Lung (tissue), 12 donors: Measurements from ENCODE around the gene KCNJ14. TPM values are rescaled to one million over a fixed set of nuclear protein-coding genes. Genes with fewer than 3 reads are reported as not detected.

ENCODE experiments used
- ATAC-seq: fragments of 200-7000 bp; cut with Tn5 transposase; one replicate; pipeline ENCODE4 v1.9.1; 2020; ENCODE audit warnings: moderate number of reproducible peaks; ENCODE audit not compliant: insufficient read depth, low FRiP score
- DNase-seq, 3 donors: peaks; one replicate each; pipeline ENCODE4 v3.0.0-alpha.2; 2013 to 2017
- H3K27ac ChIP-seq, 2 donors: one replicate each; pipeline ENCODE4 v1.5.1; 2013; ENCODE audit warnings: mild to moderate bottlenecking in 2 of 2, moderate library complexity in 2 of 2, control low read depth in 1 of 2, inconsistent platforms in 1 of 2, low read depth in 1 of 2, low read length in 1 of 2
- H3K27me3 ChIP-seq, 3 donors: one replicate each; pipeline ENCODE4 v1.5.1; 2013; ENCODE audit warnings: low read length in 2 of 3; ENCODE audit not compliant: control insufficient read depth in 3 of 3, insufficient read depth in 3 of 3
- H3K36me3 ChIP-seq, 4 donors: one replicate each; pipeline ENCODE4 v1.5.1; 2013; ENCODE audit warnings: low read length in 4 of 4, mild to moderate bottlenecking in 1 of 4, moderate library complexity in 1 of 4; ENCODE audit not compliant: control insufficient read depth in 4 of 4, insufficient read depth in 4 of 4
- H3K4me1 ChIP-seq, 5 donors: one replicate each; pipeline ENCODE4 v1.5.1; 2013; ENCODE audit warnings: low read length in 5 of 5, mild to moderate bottlenecking in 2 of 5, moderate library complexity in 1 of 5; ENCODE audit not compliant: control insufficient read depth in 5 of 5, insufficient read depth in 5 of 5
- H3K4me3 ChIP-seq: one replicate; pipeline ENCODE4 v1.5.1; 2013; ENCODE audit warnings: mild to moderate bottlenecking, control low read depth, moderate library complexity
- H3K9ac ChIP-seq, 2 donors: one replicate each; pipeline ENCODE4 v1.5.1; 2013; ENCODE audit warnings: low read length in 2 of 2, control low read depth in 1 of 2; ENCODE audit not compliant: insufficient read depth in 1 of 2
- H3K9me3 ChIP-seq, 4 donors: one replicate each; pipeline ENCODE4 v1.5.1; 2013; ENCODE audit warnings: low read length in 3 of 4, mild to moderate bottlenecking in 1 of 4, moderate library complexity in 1 of 4; ENCODE audit not compliant: control insufficient read depth in 4 of 4, insufficient read depth in 3 of 4
- CTCF ChIP-seq: IDR thresholded peaks from 2 replicates; pipeline ENCODE4 v1.5.1; 2012; ENCODE audit warnings: mild to moderate bottlenecking; ENCODE audit errors: control extremely low read depth, extremely low read depth
- WGBS, 2 donors: extraction: QIAGEN DNeasy Blood & Tissue Kit; methylation state at CpG; one replicate each; pipeline ENCODE4 v1.1.7; 2013; 5-methylcytosine and 5-hydroxymethylcytosine counted together
- polyA plus RNA-seq, 2 donors: library from polyadenylated mRNA; stranded (reverse); fragments of 200-250 nt; gene quantifications; one replicate each; pipeline ENCODE4 v1.2.1, GENCODE V29; 2013
- total RNA-seq, 2 donors: library from RNA; depleted of rRNA in 1 of 2; stranded (reverse); fragments of >200 nt in 1 of 2; gene quantifications; one replicate each; pipeline ENCODE4 v1.2.1, GENCODE V29; 2014 to 2021
- donor health status: control.
- donor health status: control.
- donor health status: Bipolar disorder and iron deficiency.
- donor health status: healthy.
- donor health status: DM: yes; HTN: yes; CAD: no.

The KCNJ14 gene
- total and polyA plus RNA-seq, 4 donors = 0.21 to 0.83 (median 0.59) TPM

GRCh38 chr19:48471836-48472235 is 16.5 kb downstream of the KCNJ14 start:
- H3K27ac ChIP-seq = no peak overlapping the region
- H3K27me3 ChIP-seq = no peaks in the 10 kb centered on the region
- H3K4me1 ChIP-seq = peaks cover 0 to 16% (median 6%) of the 10 kb centered on the region in 5 donors
- H3K9ac ChIP-seq = no peak overlapping the region
- ATAC-seq (no peak), DNase-seq (no peak)
- TF ChIP-seq CTCF = no peak
- H3K4me3 ChIP-seq = no peak overlapping the region
- H3K36me3 ChIP-seq = peaks cover 27 to 59% (median 58%) of the 10 kb centered on the region in 4 donors
- no peaks in the 10 kb centered on the region for H3K9me3 ChIP-seq
- 98% methylated on average over 4 of the region's 4 CpGs for WGBS, 2 donors

GRCh38 chr19:48473161-48473966 is 18.0 kb downstream of the KCNJ14 start:
- peaks cover 0 to 12% (median 6%) of the 10 kb centered on the region in 5 donors for H3K4me1 ChIP-seq
- TF ChIP-seq CTCF = no peak
- H3K4me3 ChIP-seq = no peak overlapping the region
- H3K36me3 ChIP-seq = peaks cover 27 to 75% (median 62%) of the 10 kb centered on the region in 4 donors
- no peak overlapping the region for H3K9ac ChIP-seq
- H3K27me3 ChIP-seq = no peaks in the 10 kb centered on the region
- H3K9me3 ChIP-seq = no peaks in the 10 kb centered on the region
- WGBS, 2 donors = 88 to 93% methylated on average over 14 of the region's 14 CpGs
- DNase-seq = no peak
- H3K27ac ChIP-seq = no peak overlapping the region
- ATAC-seq = no peak

GRCh38 chr19:48474084-48474592 is 18.8 kb downstream of the KCNJ14 start:
- Histone ChIP-seq H3K27ac (no peak overlapping the region), H3K9me3 (no peaks in the 10 kb centered on the region), H3K36me3 (peaks cover 27 to 81% (median 62%) of the 10 kb centered on the region in 4 donors), H3K27me3 (no peaks in the 10 kb centered on the region), H3K4me1 (peaks cover 0 to 10% (median 6%) of the 10 kb centered on the region in 5 donors), H3K4me3 (no peak overlapping the region), H3K9ac (no peak overlapping the region)
- TF ChIP-seq CTCF = no peak
- 91 to 95% methylated on average over 15 to 16 of the region's 16 CpGs for WGBS, 2 donors
- no peak for DNase-seq
- ATAC-seq = no peak
